AG09309 (cell line): ENCODE results near the gene LRMDA.

Source experiments
- DNase-seq: peaks from one replicate; pipeline ENCODE4 v3.0.0-alpha.2; 2010; ENCODE audit warnings: low read depth
- H3K4me3 ChIP-seq: 2 replicates; pipeline ENCODE4 v1.5.1; 2011; ENCODE audit warnings: mild to moderate bottlenecking, low read depth, low read length, moderate library complexity; ENCODE audit not compliant: control insufficient read depth
- CTCF ChIP-seq: IDR thresholded peaks from 2 replicates; pipeline ENCODE4 v1.5.1; 2011; ENCODE audit warnings: mild to moderate bottlenecking, low read depth, low read length, inconsistent platforms; ENCODE audit not compliant: insufficient read depth, control insufficient read depth; ENCODE audit errors: missing control alignments

LRMDA gene

GRCh38 chr10:75470901-75471300, 39.5 kb downstream of the LRMDA start:
- H3K4me3 ChIP-seq: no peak overlapping the region
- TF ChIP-seq CTCF: no peak
- DNase-seq: no peak

- no peak for TF ChIP-seq CTCF
- no peak overlapping the region for H3K4me3 ChIP-seq
- DNase-seq: no peak
Observed at GRCh38 chr10:75472685-75473084, 41.3 kb downstream of the LRMDA start.

GRCh38 chr10:75474106-75474505, 42.7 kb downstream of the LRMDA start:
- no peak for DNase-seq
- no peak for TF ChIP-seq CTCF
- H3K4me3 ChIP-seq: no peak overlapping the region

- H3K4me3 ChIP-seq: no peak overlapping the region
- no peak for TF ChIP-seq CTCF
- no peak for DNase-seq
Observed at GRCh38 chr10:75475460-75476182, 44.2 kb downstream of the LRMDA start.

GRCh38 chr10:75476569-75476968, 45.1 kb downstream of the LRMDA start:
- no peak for DNase-seq
- TF ChIP-seq CTCF: no peak
- no peak overlapping the region for H3K4me3 ChIP-seq

GRCh38 chr10:75476985-75477384, 45.6 kb downstream of the LRMDA start:
- no peak overlapping the region for H3K4me3 ChIP-seq
- DNase-seq: no peak
- no peak for TF ChIP-seq CTCF

GRCh38 chr10:75477680-75478079, 46.3 kb downstream of the LRMDA start:
- TF ChIP-seq CTCF: no peak
- H3K4me3 ChIP-seq: no peak overlapping the region
- no peak for DNase-seq
